ENCODE results near the gene SARS1. TPM values are rescaled to one million over a fixed set of nuclear protein-coding genes. Genes with fewer than 3 reads are reported as not detected.

Gene SARS1
- total and polyA plus RNA-seq, 2 experiments from 2014 or later = 103 to 109 TPM

- TF ChIP-seq, protein P1, sequence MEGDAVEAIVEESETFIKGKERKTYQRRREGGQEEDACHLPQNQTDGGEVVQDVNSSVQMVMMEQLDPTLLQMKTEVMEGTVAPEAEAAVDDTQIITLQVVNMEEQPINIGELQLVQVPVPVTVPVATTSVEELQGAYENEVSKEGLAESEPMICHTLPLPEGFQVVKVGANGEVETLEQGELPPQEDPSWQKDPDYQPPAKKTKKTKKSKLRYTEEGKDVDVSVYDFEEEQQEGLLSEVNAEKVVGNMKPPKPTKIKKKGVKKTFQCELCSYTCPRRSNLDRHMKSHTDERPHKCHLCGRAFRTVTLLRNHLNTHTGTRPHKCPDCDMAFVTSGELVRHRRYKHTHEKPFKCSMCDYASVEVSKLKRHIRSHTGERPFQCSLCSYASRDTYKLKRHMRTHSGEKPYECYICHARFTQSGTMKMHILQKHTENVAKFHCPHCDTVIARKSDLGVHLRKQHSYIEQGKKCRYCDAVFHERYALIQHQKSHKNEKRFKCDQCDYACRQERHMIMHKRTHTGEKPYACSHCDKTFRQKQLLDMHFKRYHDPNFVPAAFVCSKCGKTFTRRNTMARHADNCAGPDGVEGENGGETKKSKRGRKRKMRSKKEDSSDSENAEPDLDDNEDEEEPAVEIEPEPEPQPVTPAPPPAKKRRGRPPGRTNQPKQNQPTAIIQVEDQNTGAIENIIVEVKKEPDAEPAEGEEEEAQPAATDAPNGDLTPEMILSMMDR (IDR thresholded peaks at IDR 0.05; ENCODE audit: low read depth, low read length) = no peak
- Histone ChIP-seq H3K4me3 (no peak overlapping the region), H3K4me1 (ENCODE audit: low read depth) (no peaks in the 10 kb centered on the region), H3K36me3 (no peaks in the 10 kb centered on the region), H3K27ac (no peak overlapping the region), H3K9me3 (ENCODE audit: low read depth) (no peaks in the 10 kb centered on the region), H3K27me3 (no peaks in the 10 kb centered on the region)
- no peak for DNase-seq (ENCODE audit: low read depth in 1 of 2, low spot score in 1 of 2)
Observed at GRCh38 chr1:109259674-109260557, 46.2 kb downstream of the SARS1 start.

DNA sequence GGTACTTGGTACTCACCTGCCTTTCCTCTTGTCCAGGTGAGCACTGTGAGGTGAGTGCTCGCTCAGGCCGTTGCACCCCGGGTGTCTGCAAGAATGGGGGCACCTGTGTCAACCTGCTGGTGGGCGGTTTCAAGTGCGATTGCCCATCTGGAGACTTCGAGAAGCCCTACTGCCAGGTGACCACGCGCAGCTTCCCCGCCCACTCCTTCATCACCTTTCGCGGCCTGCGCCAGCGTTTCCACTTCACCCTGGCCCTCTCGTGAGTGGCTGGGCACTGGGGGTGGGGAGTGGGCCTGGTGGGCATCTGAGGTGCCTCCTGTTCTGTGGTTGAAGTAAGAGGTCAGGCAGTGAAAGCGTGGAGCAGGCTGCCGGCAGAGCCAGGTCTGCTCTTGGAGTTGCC is 47.3 kb downstream of the SARS1 start:
- Histone ChIP-seq H3K36me3 (no peaks in the 10 kb centered on the region), H3K4me3 (no peak overlapping the region), H3K27ac (no peak overlapping the region), H3K4me1 (ENCODE audit: low read depth) (no peaks in the 10 kb centered on the region), H3K9me3 (ENCODE audit: low read depth) (no peaks in the 10 kb centered on the region), H3K27me3 (no peaks in the 10 kb centered on the region)
- TF ChIP-seq, protein P1 (IDR thresholded peaks at IDR 0.05; ENCODE audit: low read depth, low read length) = no peak
- DNase-seq (ENCODE audit: low read depth in 1 of 2, low spot score in 1 of 2) = no peak

DNA sequence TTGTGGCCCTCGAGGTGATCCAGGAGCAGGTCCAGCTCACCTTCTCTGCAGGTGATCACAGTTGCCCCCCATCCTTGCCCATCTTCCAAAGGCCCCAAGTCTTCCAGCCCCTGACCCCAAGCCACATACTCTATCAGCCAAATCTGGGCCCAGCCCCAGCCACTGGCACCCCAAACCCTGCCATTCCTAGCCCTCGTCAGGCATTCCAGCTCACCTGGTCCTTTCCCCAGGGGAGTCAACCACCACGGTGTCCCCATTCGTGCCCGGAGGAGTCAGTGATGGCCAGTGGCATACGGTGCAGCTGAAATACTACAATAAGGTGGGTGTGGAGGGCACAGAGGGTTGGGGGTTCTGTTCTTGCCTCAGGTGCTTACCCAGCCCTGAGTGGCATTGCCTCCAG is 47.9 kb downstream of the SARS1 start:
- Histone ChIP-seq H3K4me1 (ENCODE audit: low read depth) (no peaks in the 10 kb centered on the region), H3K4me3 (no peak overlapping the region), H3K27me3 (no peaks in the 10 kb centered on the region), H3K9me3 (ENCODE audit: low read depth) (no peaks in the 10 kb centered on the region), H3K27ac (no peak overlapping the region), H3K36me3 (no peaks in the 10 kb centered on the region)
- no peak for DNase-seq (ENCODE audit: low read depth in 1 of 2, low spot score in 1 of 2)
- TF ChIP-seq, protein P1 (IDR thresholded peaks at IDR 0.05; ENCODE audit: low read depth, low read length) = no peak

GRCh38 chr1:109262231-109263055 is 48.7 kb downstream of the SARS1 start:
- no peaks in the 10 kb centered on the region for H3K27me3 ChIP-seq
- no peak overlapping the region for H3K4me3 ChIP-seq
- H3K9me3 ChIP-seq (ENCODE audit: low read depth) = no peaks in the 10 kb centered on the region
- no peaks in the 10 kb centered on the region for H3K36me3 ChIP-seq
- H3K4me1 ChIP-seq (ENCODE audit: low read depth) = no peaks in the 10 kb centered on the region
- TF ChIP-seq, protein P1 (IDR thresholded peaks at IDR 0.05; ENCODE audit: low read depth, low read length) = no peak
- no peak overlapping the region for H3K27ac ChIP-seq
- DNase-seq (ENCODE audit: low read depth in 1 of 2, low spot score in 1 of 2) = no peak

DNA sequence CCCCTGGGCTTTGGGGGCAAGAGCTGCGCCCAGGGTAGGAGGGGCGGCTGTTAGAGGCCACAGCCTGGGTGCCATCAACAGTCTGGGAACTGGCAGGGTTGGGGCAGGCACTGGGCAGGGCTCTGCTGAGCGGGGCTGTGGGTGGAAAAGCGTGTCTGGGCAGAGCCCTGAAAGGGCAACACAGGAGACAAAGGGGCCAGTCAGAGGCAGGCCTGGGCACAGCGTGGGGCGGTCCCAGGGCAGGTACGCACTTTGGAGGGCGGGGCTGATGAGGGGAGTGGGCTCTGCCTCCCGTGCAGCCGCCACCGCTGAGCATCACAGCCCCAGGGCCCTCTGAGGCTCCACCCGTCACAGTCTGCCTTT is 49.5 kb downstream of the SARS1 start:
- no peaks in the 10 kb centered on the region for H3K27me3 ChIP-seq
- DNase-seq (ENCODE audit: low read depth in 1 of 2, low spot score in 1 of 2) = no peak
- no peaks in the 10 kb centered on the region for H3K9me3 ChIP-seq (ENCODE audit: low read depth)
- H3K4me3 ChIP-seq = no peak overlapping the region
- no peaks in the 10 kb centered on the region for H3K4me1 ChIP-seq (ENCODE audit: low read depth)
- no peaks in the 10 kb centered on the region for H3K36me3 ChIP-seq
- no peak overlapping the region for H3K27ac ChIP-seq
- TF ChIP-seq, protein P1 (IDR thresholded peaks at IDR 0.05; ENCODE audit: low read depth, low read length) = no peak

All from cardiac muscle cell (in vitro differentiated cells and primary cell).